ENCODE measurements around the gene KLF11. TPM values are rescaled to one million over a fixed set of nuclear protein-coding genes. Genes with fewer than 3 reads are reported as not detected.

Gene KLF11
- total and polyA plus RNA-seq, 9 of the 15 experiments (the other 6 are each of a cell fraction or from before 2014, with no cell fraction given): 2.1 to 13.4 (median 6.5) TPM

DNA sequence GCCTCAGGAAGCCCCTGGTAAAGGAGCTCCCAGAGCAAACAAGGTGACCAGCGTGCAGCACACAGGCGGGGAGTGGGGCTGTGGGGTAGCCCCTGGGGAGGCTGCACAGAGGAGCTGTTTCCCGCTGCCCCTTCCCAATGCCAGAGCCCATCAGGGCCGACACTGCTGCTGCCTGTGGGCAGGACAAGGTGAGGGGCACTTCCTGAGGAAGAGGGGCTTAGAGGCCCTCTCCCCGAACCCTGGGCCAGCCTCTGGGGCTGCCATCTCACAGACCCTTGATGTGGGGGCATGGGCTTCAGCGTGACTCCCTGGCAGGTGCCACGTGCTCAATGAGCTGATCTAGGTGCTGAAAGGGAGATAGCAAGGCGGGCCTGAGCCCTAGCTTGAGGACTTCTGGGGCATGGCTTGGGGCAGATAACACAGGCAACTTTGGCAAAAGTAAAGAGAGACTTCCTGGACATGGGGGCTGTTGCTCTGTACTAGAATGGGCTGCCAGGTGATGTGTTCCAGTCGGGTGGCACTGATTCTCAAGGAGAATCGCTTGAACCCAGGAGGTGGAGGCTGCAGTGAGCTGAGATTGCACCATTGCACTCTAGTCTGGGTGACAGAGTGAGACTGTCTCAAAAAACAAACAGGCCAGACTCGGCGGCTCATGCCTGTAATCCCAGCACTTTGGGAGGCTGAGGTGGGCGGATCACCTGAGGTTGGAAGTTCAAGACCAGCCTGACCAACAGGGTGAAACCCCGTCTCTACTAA lies 9.9 kb upstream of the KLF11 start (continued):
- TF ChIP-seq SIN3A (IDR thresholded peaks at IDR 0.05; ENCODE audit: borderline replicate concordance in 2 of 2, control insufficient read depth in 1 of 2, low read depth in 2 of 2, low read length in 2 of 2) (peak in 1 of 2 experiments; percentile 45; a peak in 1 of 4 replicates), ZNF140 (CRISPR knock-in tag; IDR thresholded peaks at IDR 0.05) (no peak), RBFOX2 (IDR thresholded peaks at IDR 0.05; ENCODE audit: low read depth, low read length) (peak; percentile 31; the same call in 1 of the 2 replicates), CEBPG (CRISPR knock-in tag; IDR thresholded peaks at IDR 0.05) (no peak), CEBPG (tag; conservative IDR thresholded peaks at IDR 0.05 in 1 of 2, IDR thresholded peaks at IDR 0.05 in 1 of 2) (0 out of 4 replicates have a peak, but pooled peaks of 1 of the 2 experiments have one; percentile 27), EP300 (IDR thresholded peaks at IDR 0.05; ENCODE audit: low read length) (no peak), HDAC1 (IDR thresholded peaks at IDR 0.05) (peak in 1 of 2 experiments; percentile 61; a peak in 1 of 4 replicates), MEIS2 (IDR thresholded peaks at IDR 0.05; ENCODE audit: partially characterized antibody) (peak; percentile 13), DDX20 (tag; IDR thresholded peaks at IDR 0.05; ENCODE audit: low read depth) (no peak)
- TF ChIP-seq, protein P1, sequence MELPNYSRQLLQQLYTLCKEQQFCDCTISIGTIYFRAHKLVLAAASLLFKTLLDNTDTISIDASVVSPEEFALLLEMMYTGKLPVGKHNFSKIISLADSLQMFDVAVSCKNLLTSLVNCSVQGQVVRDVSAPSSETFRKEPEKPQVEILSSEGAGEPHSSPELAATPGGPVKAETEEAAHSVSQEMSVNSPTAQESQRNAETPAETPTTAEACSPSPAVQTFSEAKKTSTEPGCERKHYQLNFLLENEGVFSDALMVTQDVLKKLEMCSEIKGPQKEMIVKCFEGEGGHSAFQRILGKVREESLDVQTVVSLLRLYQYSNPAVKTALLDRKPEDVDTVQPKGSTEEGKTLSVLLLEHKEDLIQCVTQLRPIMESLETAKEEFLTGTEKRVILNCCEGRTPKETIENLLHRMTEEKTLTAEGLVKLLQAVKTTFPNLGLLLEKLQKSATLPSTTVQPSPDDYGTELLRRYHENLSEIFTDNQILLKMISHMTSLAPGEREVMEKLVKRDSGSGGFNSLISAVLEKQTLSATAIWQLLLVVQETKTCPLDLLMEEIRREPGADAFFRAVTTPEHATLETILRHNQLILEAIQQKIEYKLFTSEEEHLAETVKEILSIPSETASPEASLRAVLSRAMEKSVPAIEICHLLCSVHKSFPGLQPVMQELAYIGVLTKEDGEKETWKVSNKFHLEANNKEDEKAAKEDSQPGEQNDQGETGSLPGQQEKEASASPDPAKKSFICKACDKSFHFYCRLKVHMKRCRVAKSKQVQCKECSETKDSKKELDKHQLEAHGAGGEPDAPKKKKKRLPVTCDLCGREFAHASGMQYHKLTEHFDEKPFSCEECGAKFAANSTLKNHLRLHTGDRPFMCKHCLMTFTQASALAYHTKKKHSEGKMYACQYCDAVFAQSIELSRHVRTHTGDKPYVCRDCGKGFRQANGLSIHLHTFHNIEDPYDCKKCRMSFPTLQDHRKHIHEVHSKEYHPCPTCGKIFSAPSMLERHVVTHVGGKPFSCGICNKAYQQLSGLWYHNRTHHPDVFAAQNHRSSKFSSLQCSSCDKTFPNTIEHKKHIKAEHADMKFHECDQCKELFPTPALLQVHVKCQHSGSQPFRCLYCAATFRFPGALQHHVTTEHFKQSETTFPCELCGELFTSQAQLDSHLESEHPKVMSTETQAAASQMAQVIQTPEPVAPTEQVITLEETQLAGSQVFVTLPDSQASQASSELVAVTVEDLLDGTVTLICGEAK (IDR thresholded peaks at IDR 0.05): 0 out of 2 replicates have a peak, but pooled peaks have one; percentile 5
- TF ChIP-seq, protein P1 (CRISPR knock-in tag; IDR thresholded peaks at IDR 0.05): no peak
- TF ChIP-seq, protein P2, sequence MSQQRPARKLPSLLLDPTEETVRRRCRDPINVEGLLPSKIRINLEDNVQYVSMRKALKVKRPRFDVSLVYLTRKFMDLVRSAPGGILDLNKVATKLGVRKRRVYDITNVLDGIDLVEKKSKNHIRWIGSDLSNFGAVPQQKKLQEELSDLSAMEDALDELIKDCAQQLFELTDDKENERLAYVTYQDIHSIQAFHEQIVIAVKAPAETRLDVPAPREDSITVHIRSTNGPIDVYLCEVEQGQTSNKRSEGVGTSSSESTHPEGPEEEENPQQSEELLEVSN (IDR thresholded peaks at IDR 0.05; ENCODE audit: borderline replicate concordance in 1 of 2, extremely low read depth in 1 of 2, insufficient read depth in 1 of 2, insufficient read length in 1 of 2, low read depth in 1 of 2, low read length in 1 of 2, poor library complexity in 1 of 2, severe bottlenecking in 1 of 2): peak in 1 of 2 experiments; percentile 62
